Stimulated activated CD8-positive, alpha-beta memory T cell treated with anti-CD3 and anti-CD28 coated beads, Interleukin-4, amount 100 ng/mL, for 24 hours (primary cell): ENCODE measurements around the gene TIMM50.
A peak's percentile ranks its signal among the peaks of the same experiment; 100 is the strongest.

Experiments used
- DNase-seq: peaks from one replicate; pipeline ENCODE4 v3.0.0-alpha.2; 2020; ENCODE audit warnings: low read depth

TIMM50 gene

GRCh38 chr19:39533003-39533512 is 52.4 kb downstream of the TIMM50 start:
- no peak for DNase-seq

- no peak for DNase-seq
Measured at GRCh38 chr19:39533791-39534190, 53.2 kb downstream of the TIMM50 start.

- no peak for DNase-seq
Measured at GRCh38 chr19:39539165-39539517, 58.5 kb downstream of the TIMM50 start.

GRCh38 chr19:39539518-39540332 is 59.1 kb downstream of the TIMM50 start, which contains the start of gene EID2:
TSS of gene EID2 (minus strand) at chr19:39540161. CDS start at chr19:39540079, 82 bp downstream.
- peak; percentile 89 for DNase-seq

GRCh38 chr19:39540333-39540673 is 59.7 kb downstream of the TIMM50 start:
- DNase-seq: no peak
